22Rv1 (cell line): ENCODE data around the gene ZSCAN25.

Experiments used
- CTCF ChIP-seq: fragments of 450-650 bp; IDR thresholded peaks from 2 replicates; pipeline ENCODE4 v1.5.1; 2017; ENCODE audit warnings: mild to moderate bottlenecking
- ZFX ChIP-seq: fragments of 450-650 bp; IDR thresholded peaks from 2 replicates; pipeline ENCODE4 v1.6.1; 2017; ENCODE audit warnings: antibody characterized with exemption, borderline replicate concordance

DNA sequence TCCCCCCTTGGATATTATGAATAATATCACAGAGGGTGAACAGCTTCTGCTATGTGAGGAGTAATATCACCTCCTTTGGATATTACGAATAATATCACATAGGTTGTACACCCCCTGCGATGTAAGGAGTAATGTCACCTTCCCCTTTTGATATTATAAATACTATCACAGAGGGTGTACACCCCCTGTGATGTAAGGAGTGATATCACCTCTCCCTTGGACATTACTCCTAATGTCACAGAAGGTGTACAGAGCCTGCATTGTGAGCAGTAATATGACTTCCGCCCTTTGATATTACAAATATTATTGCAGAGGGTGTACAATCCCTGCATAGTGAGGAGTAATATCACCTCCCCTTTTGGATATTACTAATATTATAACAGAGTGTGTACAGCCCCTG, 27.9 kb upstream of the ZSCAN25 start:
- TF ChIP-seq CTCF (no peak), ZFX (no peak)
